GM10266 (cell line): ENCODE results near the gene NCCRP1.

Experiments
- DNase-seq: peaks from one replicate; pipeline ENCODE4 v3.0.0; 2012; ENCODE audit errors: extremely low spot score
- CTCF ChIP-seq: IDR thresholded peaks from 2 replicates; pipeline ENCODE4 v1.5.1; 2012; ENCODE audit warnings: mild to moderate bottlenecking, low read depth; ENCODE audit not compliant: control insufficient read depth, insufficient read depth; ENCODE audit errors: missing control alignments

The NCCRP1 gene

DNA sequence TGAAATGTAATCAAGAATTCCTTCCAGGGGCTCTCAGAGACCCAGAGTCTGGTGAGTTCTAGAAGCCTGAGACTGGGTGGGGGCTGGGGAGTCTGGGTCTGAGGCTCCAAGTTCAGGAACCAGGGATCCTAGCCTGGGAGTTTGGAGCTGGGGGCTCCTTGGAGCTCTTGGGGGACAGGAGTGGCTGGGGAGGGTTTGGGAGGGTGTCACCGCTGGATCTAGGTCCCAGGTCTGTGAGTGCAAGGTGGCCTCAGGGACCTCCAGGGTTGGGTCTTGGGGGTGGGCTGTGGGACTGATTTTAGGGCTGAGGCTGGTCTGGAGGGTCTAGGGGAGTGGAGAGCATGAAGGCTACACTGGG is 6.2 kb downstream of the NCCRP1 start:
- TF ChIP-seq CTCF: no peak
- DNase-seq: no peak

DNA sequence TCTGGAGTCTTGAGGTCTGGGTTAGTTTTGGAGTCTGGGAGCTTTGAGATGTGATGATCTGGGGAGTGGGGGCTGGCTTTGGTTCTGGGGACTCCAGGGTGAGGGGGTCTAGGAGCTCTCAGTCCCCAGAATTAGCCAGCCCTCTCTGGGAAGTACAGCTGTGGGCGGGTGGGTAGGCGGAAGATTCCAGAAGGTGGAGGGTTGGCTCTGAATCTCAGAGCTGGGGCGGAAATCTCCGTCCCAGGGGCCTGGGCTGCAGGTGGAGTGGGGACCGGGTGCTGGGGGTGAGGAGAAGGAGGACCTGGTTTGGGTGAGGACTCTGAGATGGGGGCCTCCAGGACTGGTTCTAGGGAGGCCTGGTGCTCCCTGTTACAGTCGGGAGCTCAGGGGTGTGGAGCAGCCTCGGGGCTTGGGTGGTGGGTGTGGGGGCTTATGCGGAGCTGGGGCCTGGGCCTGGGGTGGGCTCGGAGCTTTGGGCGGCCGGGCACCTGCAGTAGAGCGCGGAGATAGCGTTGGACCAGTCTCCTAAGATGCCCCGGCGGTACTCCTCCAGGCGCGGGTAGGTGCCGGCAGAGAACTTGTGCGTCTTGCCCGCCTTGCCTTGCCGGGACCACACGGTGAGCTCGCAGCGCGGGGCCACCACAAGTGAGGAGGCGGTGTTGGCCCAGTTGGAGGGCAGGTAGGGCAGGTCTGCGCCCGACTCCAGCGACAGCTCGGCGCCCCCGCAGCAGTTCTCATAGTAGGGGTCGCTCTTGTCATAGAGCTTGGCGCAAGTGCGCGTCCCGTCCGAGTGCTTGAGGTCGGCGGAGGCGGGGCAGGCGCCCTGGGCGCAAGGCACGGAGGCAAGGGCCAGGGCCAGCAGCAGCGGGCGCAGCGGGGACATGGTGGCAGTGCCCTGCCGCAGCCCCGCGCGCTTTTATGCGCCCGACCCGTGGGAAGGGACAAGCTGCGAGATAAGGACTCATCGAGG is 6.9 kb downstream of the NCCRP1 start, which contains the start of gene SYCN:
Gene SYCN, minus strand, starts transcription at position 892 of the 970 bp plus-strand sequence. Its CDS starts 9 bp downstream, at position 883.
- no peak for DNase-seq

GRCh38 chr19:39205449-39205764 is 8.6 kb downstream of the NCCRP1 start:
- no peak for TF ChIP-seq CTCF
- no peak for DNase-seq

More for the DNA sequence above, 6.9 kb downstream of the NCCRP1 start, which contains the start of gene SYCN:
- no peak for TF ChIP-seq CTCF

GRCh38 chr19:39206122-39206521 is 9.4 kb downstream of the NCCRP1 start:
- no peak for TF ChIP-seq CTCF
- no peak for DNase-seq

DNA sequence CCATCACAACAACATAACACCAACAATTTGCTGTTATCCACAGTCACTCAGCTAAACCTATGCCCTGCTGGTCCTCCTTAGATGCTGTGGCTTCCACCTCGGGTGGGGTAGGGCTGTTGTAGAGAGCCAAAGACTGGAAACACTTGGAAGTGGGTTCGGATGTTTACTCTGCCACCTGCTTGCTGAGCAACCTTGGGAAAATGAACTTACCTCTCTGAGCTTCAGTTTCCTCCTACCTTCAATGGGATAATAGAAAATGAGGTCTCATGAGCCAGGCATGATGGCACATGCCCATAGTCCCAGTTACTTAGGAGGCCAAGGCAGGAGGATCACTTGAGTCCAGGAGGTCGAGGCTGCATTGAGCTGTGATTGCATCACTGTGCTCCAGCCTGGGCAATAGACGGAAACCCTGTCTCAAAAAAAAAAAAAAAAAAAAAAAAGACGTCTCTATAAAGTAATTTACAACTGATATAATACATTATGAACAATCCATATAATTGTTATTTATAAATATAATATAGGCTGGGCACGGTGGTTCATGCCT is 10.6 kb downstream of the NCCRP1 start:
- DNase-seq: no peak
- no peak for TF ChIP-seq CTCF

DNA sequence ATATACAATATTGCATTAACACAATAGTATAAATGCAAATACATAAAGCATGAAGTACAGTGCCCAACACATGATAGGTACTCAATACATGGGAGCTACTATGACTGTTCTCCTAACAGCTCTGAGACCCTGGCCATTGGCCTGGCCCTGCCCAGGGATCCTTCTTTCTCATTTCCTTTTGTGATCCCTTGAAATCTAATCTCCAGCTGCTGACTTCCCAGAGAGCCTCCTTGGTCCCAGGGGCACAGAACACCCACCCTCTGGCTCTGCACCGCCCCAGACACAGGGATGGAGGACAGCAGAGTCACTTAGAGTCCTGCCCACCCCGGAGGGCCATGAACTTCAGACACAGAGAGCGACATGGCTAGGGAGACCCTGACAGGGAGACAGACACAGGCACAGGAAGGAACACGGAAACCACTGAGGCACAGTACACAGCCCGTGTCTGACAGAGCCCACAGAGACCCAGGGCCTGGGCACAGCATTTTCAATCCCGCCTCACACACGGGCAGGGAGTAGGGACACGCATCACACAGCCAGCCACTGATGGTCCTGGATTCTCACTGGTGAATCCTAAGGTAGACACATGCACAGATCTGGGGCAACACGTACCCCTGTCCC is 11.5 kb downstream of the NCCRP1 start:
- TF ChIP-seq CTCF: no peak
- DNase-seq: no peak

DNA sequence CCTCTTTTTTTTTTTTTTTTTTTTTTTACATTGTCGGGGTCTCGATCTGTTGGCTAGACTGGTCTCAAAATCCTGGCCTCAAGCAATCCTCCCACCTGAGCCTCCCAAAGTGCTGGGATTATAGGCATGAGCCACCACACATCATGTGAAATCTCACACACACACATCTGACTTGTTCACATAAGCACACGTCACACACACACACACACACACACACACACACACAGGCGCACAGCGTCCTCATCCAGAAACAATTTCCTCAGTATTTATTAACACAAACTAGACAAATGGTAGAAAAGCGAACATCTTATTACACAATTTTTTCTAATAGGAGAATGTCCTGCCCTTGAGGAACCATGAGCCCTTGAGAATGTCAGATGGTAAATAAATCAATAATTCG is 12.4 kb downstream of the NCCRP1 start:
- DNase-seq: no peak
- no peak for TF ChIP-seq CTCF
